ENCODE measurements around the gene AFAP1. TPM values are rescaled to one million over a fixed set of nuclear protein-coding genes. Genes with fewer than 3 reads are reported as not detected.

The AFAP1 gene
- total and polyA plus RNA-seq, 2 of the 8 experiments (the other 6 are each of a cell fraction or from before 2014, with no cell fraction given): 3.6 to 18.2 TPM

GRCh38 chr4:7739077-7739917 lies 200.4 kb downstream of the AFAP1 start:
- no peak overlapping the region for H2BK15ac ChIP-seq (ENCODE audit: low read length)
- H2BK12ac ChIP-seq (ENCODE audit: low read depth, low read length): no peak overlapping the region
- ChIA-PET CTCF (ENCODE audit: partially characterized antibody) (no interaction called here), POLR2A (ENCODE audit: partially characterized antibody) (no interaction called here)
- no peak overlapping the region for H2BK5ac ChIP-seq (ENCODE audit: low read depth, low read length)
- WGBS, 2 experiments (ENCODE audit: extremely low coverage in 1 of 2, insufficient coverage in 1 of 2, insufficient read length in 1 of 2, insufficient replicate concordance in 2 of 2, low coverage in 1 of 2, low lambda C conversion rate in 2 of 2, missing lambda C conversion rate in 1 of 2): 85% methylated on average over 30 of the region's 37 CpGs; no CpG with 5 or more reads in 1 of the 2 experiments
- DNase-seq (ENCODE audit: low read depth in 1 of 2, low spot score in 2 of 2) (no peak), FAIRE-seq (no peak)
- H4K20me1 ChIP-seq (replicated peaks in 1 of 2; ENCODE audit: control insufficient read depth in 1 of 2, insufficient read depth in 2 of 2, low read length in 2 of 2): peaks cover 0 to 5% of the 10 kb centered on the region in 2 experiments
- no peaks in the 10 kb centered on the region for H3K36me3 ChIP-seq (ENCODE audit: control insufficient read depth in 2 of 4, insufficient read depth in 4 of 4, low read length in 3 of 4)
- H3K27me3 ChIP-seq (replicated peaks in 1 of 4; ENCODE audit: control insufficient read depth in 3 of 4, extremely low read depth in 1 of 4, insufficient read depth in 3 of 4, low read length in 3 of 4): peaks cover 0 to 2% (median 0%) of the 10 kb centered on the region in 4 experiments; a peak in 1 of 7 replicates
- no peak overlapping the region for H4K91ac ChIP-seq (replicated peaks; ENCODE audit: insufficient read length, low read length)
- H4K5ac ChIP-seq (ENCODE audit: insufficient read length, low read depth, low read length): no peak overlapping the region
- no peak overlapping the region for H3K23ac ChIP-seq (ENCODE audit: insufficient read length)
- no peaks in the 10 kb centered on the region for H3K23me2 ChIP-seq (ENCODE audit: low read depth, low read length)
- H2BK120ac ChIP-seq (replicated peaks; ENCODE audit: low read depth, low read length): no peak overlapping the region
- H3K9me3 ChIP-seq (ENCODE audit: insufficient read depth in 2 of 2, low read depth in 1 of 2, low read length in 1 of 2): no peaks in the 10 kb centered on the region
- no peak overlapping the region for H3K4me3 ChIP-seq (ENCODE audit: extremely low read depth in 1 of 4, insufficient read depth in 2 of 4, low read depth in 3 of 4, low read length in 4 of 4)
- H4K8ac ChIP-seq (ENCODE audit: extremely low read depth, insufficient read depth, low read length): no peak overlapping the region
- H3K27ac ChIP-seq (ENCODE audit: low read depth, low read length): no peak overlapping the region
- no peaks in the 10 kb centered on the region; a peak in 1 of 7 replicates for H3K4me1 ChIP-seq (replicated peaks in 1 of 4; ENCODE audit: control insufficient read depth in 3 of 4, insufficient read depth in 4 of 4, low read length in 3 of 4)
- H3K14ac ChIP-seq (ENCODE audit: insufficient read length): no peak overlapping the region
- H3K9ac ChIP-seq (replicated peaks in 1 of 4; ENCODE audit: extremely low read depth in 1 of 4, low read depth in 3 of 4, low read length in 3 of 4): no peak overlapping the region
- H3K18ac ChIP-seq (ENCODE audit: extremely low read depth, low read length): no peak overlapping the region
- no peak overlapping the region for H2BK20ac ChIP-seq (ENCODE audit: low read length)
- no peaks in the 10 kb centered on the region for H3K79me2 ChIP-seq (ENCODE audit: control insufficient read depth in 1 of 2, insufficient read depth in 2 of 2, low read length in 2 of 2)
- H2AFZ ChIP-seq (ENCODE audit: low read length): no peak overlapping the region
- H3K56ac ChIP-seq (replicated peaks; ENCODE audit: insufficient read length, low read depth, low read length): no peak overlapping the region
- no peak overlapping the region for H3K4me2 ChIP-seq (ENCODE audit: insufficient read depth in 1 of 2, low read depth in 2 of 2, low read length in 2 of 2)
- H3K79me1 ChIP-seq (ENCODE audit: low read depth, low read length): no peaks in the 10 kb centered on the region
- H2AK5ac ChIP-seq (ENCODE audit: low read depth, low read length): no peak overlapping the region
- no peak overlapping the region for H3K4ac ChIP-seq (replicated peaks; ENCODE audit: insufficient read length, low read depth, low read length)
- TF ChIP-seq KDM5A (IDR thresholded peaks at IDR 0.05; ENCODE audit: low read length) (no peak), USF2 (IDR thresholded peaks at IDR 0.05; ENCODE audit: low read length) (no peak), GTF2F1 (IDR thresholded peaks at IDR 0.05; ENCODE audit: borderline replicate concordance, low read depth, low read length) (no peak), HDAC6 (IDR thresholded peaks at IDR 0.05; ENCODE audit: low read depth, low read length) (no peak), CHD2 (IDR thresholded peaks at IDR 0.05; ENCODE audit: low read length) (no peak), BRCA1 (IDR thresholded peaks at IDR 0.05; ENCODE audit: low read depth, low read length) (no peak), RFX5 (IDR thresholded peaks at IDR 0.05; ENCODE audit: borderline replicate concordance, low read depth, low read length) (no peak), CTBP2 (IDR thresholded peaks at IDR 0.05; ENCODE audit: borderline replicate concordance, insufficient read depth, insufficient read length, low read length) (no peak), TEAD4 (IDR thresholded peaks at IDR 0.05; ENCODE audit: low read depth, low read length) (no peak), SRF (IDR thresholded peaks at IDR 0.05; ENCODE audit: low read depth, low read length) (no peak), EP300 (IDR thresholded peaks at IDR 0.05; ENCODE audit: borderline replicate concordance in 1 of 2, low read depth in 2 of 2, low read length in 2 of 2) (no peak), TAF7 (optimal IDR thresholded peaks at IDR 0.05; ENCODE audit: borderline replicate concordance, low read depth, low read length) (no peak)

Measured in H1 (cell line).